HepG2 (cell line): Measurements from ENCODE around the gene GALNTL6. TPM values are rescaled to one million over a fixed set of nuclear protein-coding genes. Genes with fewer than 3 reads are reported as not detected.

Source experiments
- ATAC-seq: fragments of 200-7000 bp; cut with Tn5 transposase; 3 replicates; pipeline ENCODE4 v1.9.1; 2020; ENCODE audit warnings: mild to moderate bottlenecking, moderate library complexity
- BruUV-seq: library from RNA; stranded (reverse); fragments of 400-500 nt; replicated peaks from 2 replicates; lab custom pipeline; 2021; lab: Mats Ljungman, UMichigan
- CTCF ChIA-PET: fragments of 300-600 bp; formaldehyde crosslinking; extraction: SDS; loops from one replicate; lab custom pipeline; 2021; ENCODE audit warnings: low total read pairs, inconsistent platforms, low intra/inter-chr PET ratio; lab: Yijun Ruan, JAX
- POLR2A ChIA-PET: fragments of 350-600 bp; sonication (Branson Sonifier 250); formaldehyde crosslinking; loops from one replicate; lab custom pipeline; 2020; ENCODE audit warnings: antibody characterized with exemption, inconsistent platforms; lab: Yijun Ruan, JAX
- DNase-seq: peaks from one replicate; pipeline ENCODE4 v3.0.0-alpha.2; 2015; ENCODE audit warnings: low spot score
- FAIRE-seq: peaks from 3 replicates; lab custom pipeline; 2011; peaks lifted over from hg19 to GRCh38; lab: Jason Lieb, UNC
- H2AFZ ChIP-seq: one replicate; pipeline ENCODE4 v1.6.1; 2011; ENCODE audit warnings: low read length, inconsistent platforms
- H3K27ac ChIP-seq: fragments of 300-600 bp; 3 replicates; pipeline ENCODE4 v1.8.0; 2011; ENCODE audit warnings: mixed run types, mild to moderate bottlenecking, mixed read lengths, low read length, inconsistent platforms; ENCODE audit not compliant: insufficient read depth; ENCODE audit errors: extremely low read length
- H3K27me3 ChIP-seq, 2 experiments: fragments of 200-600 bp in 1 of 2; 2 replicates in 1 of 2; 3 replicates in 1 of 2; pipeline versions ENCODE4 v1.6.0 to v1.8.0; 2011; ENCODE audit warnings: low read length in 2 of 2, mild to moderate bottlenecking in 2 of 2, moderate library complexity in 2 of 2, inconsistent platforms in 1 of 2; ENCODE audit not compliant: insufficient read depth in 2 of 2, control insufficient read depth in 1 of 2
- H3K36me3 ChIP-seq, 2 experiments: fragments of 200-600 bp in 1 of 2; replicated peaks in 1 of 2; 2 replicates in 1 of 2; 3 replicates in 1 of 2; pipeline versions ENCODE4 v1.5.1 to v1.8.0; 2011; ENCODE audit warnings: low read length in 2 of 2, inconsistent platforms in 1 of 2; ENCODE audit not compliant: insufficient read depth in 2 of 2, control insufficient read depth in 1 of 2
- H3K4me1 ChIP-seq: 2 replicates; pipeline ENCODE4 v1.5.1; 2012; ENCODE audit warnings: low read length, inconsistent platforms; ENCODE audit not compliant: insufficient read depth
- H3K4me2 ChIP-seq: 2 replicates; pipeline ENCODE4 v1.6.0; 2011; ENCODE audit warnings: low read depth, low read length, inconsistent platforms
- H3K4me3 ChIP-seq, 3 experiments: fragments of 200-600 bp in 1 of 3; sonication (generic), shearing (Covaris generic) in 1 of 3; replicated peaks in 1 of 3; 2 replicates each; pipeline ENCODE4 v1.5.1; 2011 to 2016; ENCODE audit warnings: low read length in 3 of 3, inconsistent platforms in 2 of 3, low read depth in 2 of 3, mild to moderate bottlenecking in 2 of 3, control low read depth in 1 of 3, mixed read lengths in 1 of 3; ENCODE audit not compliant: insufficient read depth in 1 of 3
- H3K79me2 ChIP-seq: one replicate; pipeline ENCODE4 v1.6.1; 2011; ENCODE audit warnings: low read length, inconsistent platforms; ENCODE audit not compliant: insufficient read depth
- H3K9ac ChIP-seq: 2 replicates; pipeline ENCODE4 v1.6.0; 2011; ENCODE audit warnings: mild to moderate bottlenecking, low read depth, low read length, inconsistent platforms; ENCODE audit not compliant: insufficient read depth
- H3K9me3 ChIP-seq: 2 replicates; pipeline ENCODE4 v1.5.1; 2012; ENCODE audit warnings: mild to moderate bottlenecking, low read length
- H4K20me1 ChIP-seq: 2 replicates; pipeline ENCODE4 v1.6.0; 2011; ENCODE audit warnings: inconsistent platforms, mild to moderate bottlenecking, low read length, moderate library complexity; ENCODE audit not compliant: insufficient read depth
- ELF1 ChIP-seq: sonication (generic); formaldehyde crosslinking; IDR thresholded peaks from 2 replicates; pipeline ENCODE4 v1.4.0; 2020; ENCODE audit warnings: missing genetic modification reagents
- TBX3 ChIP-seq: fragments of 450-650 bp; IDR thresholded peaks from 2 replicates; pipeline ENCODE4 v1.6.1; 2017; ENCODE audit warnings: antibody characterized with exemption, mild to moderate bottlenecking, inconsistent platforms, borderline replicate concordance
- TOPORS ChIP-seq: sonication (generic); formaldehyde crosslinking; IDR thresholded peaks from 2 replicates; pipeline ENCODE4 v1.8.0; 2023; ENCODE audit warnings: mild to moderate bottlenecking, missing genetic modification reagents
- TSC22D2 ChIP-seq: sonication (generic); formaldehyde crosslinking; IDR thresholded peaks from 2 replicates; pipeline ENCODE4 v1.5.1; 2020; ENCODE audit warnings: missing genetic modification reagents, mild to moderate bottlenecking, borderline replicate concordance
- ZNF33A ChIP-seq: sonication (generic); formaldehyde crosslinking; IDR thresholded peaks from 2 replicates; pipeline ENCODE4 v1.5.1; 2020; ENCODE audit warnings: missing genetic modification reagents, mild to moderate bottlenecking, moderate library complexity, borderline replicate concordance
- ZNF564 ChIP-seq: sonication (generic); formaldehyde crosslinking; IDR thresholded peaks from 2 replicates; pipeline ENCODE4 v1.8.1; 2023; ENCODE audit warnings: mild to moderate bottlenecking, missing genetic modification reagents
- ZNF766 ChIP-seq: sonication (generic); formaldehyde crosslinking; IDR thresholded peaks from 2 replicates; pipeline ENCODE4 v1.5.0; 2020; ENCODE audit warnings: missing genetic modification reagents, borderline replicate concordance
- ZSCAN21 ChIP-seq: sonication (generic); formaldehyde crosslinking; IDR thresholded peaks from 2 replicates; pipeline ENCODE4 v1.8.0; 2022; ENCODE audit warnings: mild to moderate bottlenecking, missing genetic modification reagents, moderate library complexity, borderline replicate concordance
- WGBS: methylation state at CpG from one replicate; pipeline ENCODE4 v1.1.6; 2017; ENCODE audit warnings: low lambda C conversion rate; 5-methylcytosine and 5-hydroxymethylcytosine counted together
- in situ Hi-C: cut with HindIII; loops from 2 replicates; pipeline ENCODE4 v1.10.0; 2017; ENCODE audit warnings: low pct_unique_long_range_greater_than_20kb; ENCODE audit not compliant: extremely low pct_ligation_motif_present
- intact Hi-C: fragments of 100-400 bp; cut with micrococcal nuclease; formaldehyde crosslinking; loops from one replicate; pipeline ENCODE4 v1.10.0; 2022; ENCODE audit not compliant: unreplicated experiment
- polyA plus RNA-seq, 8 experiments: library from polyadenylated mRNA; depleted of rRNA in 3 of 8; stranded (reverse) in 7 of 8; unstranded in 1 of 8; fragments of >200 nt; fragmentation: Illumina TruSeq in 4 of 8; extraction: Trizol in 4 of 8; gene quantifications; 2 replicates each; pipeline versions ENCODE4 v1.2.1 to v1.2.3, GENCODE V29; 2011 to 2016; ENCODE audit warnings: low read depth in 4 of 8, missing spikeins in 1 of 8, mixed read lengths in 1 of 8; ENCODE audit not compliant: insufficient read depth in 1 of 8
- total RNA-seq, 5 experiments: library from RNA; depleted of rRNA; stranded (reverse); fragments of >200 nt; fragmentation: Illumina TruSeq; extraction: Trizol; gene quantifications; 2 replicates each; pipeline ENCODE4 v1.2.3, GENCODE V29; 2016; ENCODE audit warnings: low read depth in 1 of 5
- TF ChIP-seq, protein P1 (sequence below): sonication (generic); formaldehyde crosslinking; IDR thresholded peaks from 2 replicates; pipeline ENCODE4 v1.9.0; 2021; ENCODE audit warnings: missing genetic modification reagents, mild to moderate bottlenecking, borderline replicate concordance
- TF ChIP-seq, protein P2 (sequence below): sonication (generic); formaldehyde crosslinking; IDR thresholded peaks from 2 replicates; pipeline ENCODE4 v1.4.0; 2020; ENCODE audit warnings: missing genetic modification reagents
- TF ChIP-seq, protein P3 (sequence below): sonication (generic); formaldehyde crosslinking; IDR thresholded peaks from 2 replicates; pipeline ENCODE4 v1.8.0; 2022; ENCODE audit warnings: missing genetic modification reagents, mild to moderate bottlenecking, inconsistent platforms, borderline replicate concordance
- TF ChIP-seq, protein P4 (sequence below): sonication (generic); formaldehyde crosslinking; IDR thresholded peaks from 2 replicates; pipeline ENCODE4 v1.4.0; 2020; ENCODE audit warnings: missing genetic modification reagents

GALNTL6 gene
- total and polyA plus RNA-seq, 2 of the 13 experiments (the other 11 are each of a cell fraction or from before 2014, with no cell fraction given): not detected

DNA sequence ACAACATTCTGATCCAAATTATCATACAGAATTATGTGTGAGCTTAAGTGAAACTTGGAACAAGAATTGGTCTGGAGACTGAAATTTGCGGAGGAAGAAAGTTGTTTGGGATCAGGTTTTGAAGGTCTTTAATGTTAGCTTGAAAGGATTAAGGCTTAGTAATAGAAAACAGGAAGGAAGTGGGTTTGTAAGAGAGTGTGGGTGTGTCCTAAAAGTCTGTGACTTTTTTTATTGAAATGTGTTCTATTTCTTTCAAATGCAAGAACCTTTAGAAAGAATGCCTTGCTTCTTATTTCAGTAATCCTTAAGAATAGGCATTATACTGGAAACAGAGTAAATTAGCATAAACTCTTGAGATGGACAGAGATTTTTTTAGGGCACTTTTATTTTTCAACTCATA lies 198.0 kb downstream of the GALNTL6 start:
- Histone ChIP-seq H3K27me3 (no peaks in the 10 kb centered on the region), H3K4me3 (no peak overlapping the region), H3K9me3 (no peaks in the 10 kb centered on the region), H3K4me2 (no peak overlapping the region), H3K27ac (no peak overlapping the region), H3K79me2 (no peaks in the 10 kb centered on the region), H3K36me3 (no peaks in the 10 kb centered on the region), H2AFZ (no peak overlapping the region), H3K4me1 (no peaks in the 10 kb centered on the region), H4K20me1 (no peaks in the 10 kb centered on the region), H3K9ac (no peak overlapping the region)
- no peak for FAIRE-seq
- no peak for ATAC-seq
- POLR2A ChIA-PET: no interaction called here
- intact Hi-C loops: no loop called here
- DNase-seq: no peak
- in situ Hi-C loops: no loop called here
- 3% methylated on average over 1 of the region's 1 CpG for WGBS
- CTCF ChIA-PET: no interaction called here
- BruUV-seq: no TSS peak
- no peak for TF ChIP-seq ZSCAN21
- TF ChIP-seq, protein P1, sequence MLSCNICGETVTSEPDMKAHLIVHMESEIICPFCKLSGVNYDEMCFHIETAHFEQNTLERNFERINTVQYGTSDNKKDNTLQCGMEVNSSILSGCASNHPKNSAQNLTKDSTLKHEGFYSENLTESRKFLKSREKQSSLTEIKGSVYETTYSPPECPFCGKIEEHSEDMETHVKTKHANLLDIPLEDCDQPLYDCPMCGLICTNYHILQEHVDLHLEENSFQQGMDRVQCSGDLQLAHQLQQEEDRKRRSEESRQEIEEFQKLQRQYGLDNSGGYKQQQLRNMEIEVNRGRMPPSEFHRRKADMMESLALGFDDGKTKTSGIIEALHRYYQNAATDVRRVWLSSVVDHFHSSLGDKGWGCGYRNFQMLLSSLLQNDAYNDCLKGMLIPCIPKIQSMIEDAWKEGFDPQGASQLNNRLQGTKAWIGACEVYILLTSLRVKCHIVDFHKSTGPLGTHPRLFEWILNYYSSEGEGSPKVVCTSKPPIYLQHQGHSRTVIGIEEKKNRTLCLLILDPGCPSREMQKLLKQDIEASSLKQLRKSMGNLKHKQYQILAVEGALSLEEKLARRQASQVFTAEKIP: no peak
- TF ChIP-seq ELF1: no peak
- TF ChIP-seq ZNF766 (CRISPR knock-in tag): no peak
- no peak for TF ChIP-seq TSC22D2 (CRISPR knock-in tag)
- no peak for TF ChIP-seq ZNF33A (CRISPR knock-in tag)
- TF ChIP-seq, protein P2, sequence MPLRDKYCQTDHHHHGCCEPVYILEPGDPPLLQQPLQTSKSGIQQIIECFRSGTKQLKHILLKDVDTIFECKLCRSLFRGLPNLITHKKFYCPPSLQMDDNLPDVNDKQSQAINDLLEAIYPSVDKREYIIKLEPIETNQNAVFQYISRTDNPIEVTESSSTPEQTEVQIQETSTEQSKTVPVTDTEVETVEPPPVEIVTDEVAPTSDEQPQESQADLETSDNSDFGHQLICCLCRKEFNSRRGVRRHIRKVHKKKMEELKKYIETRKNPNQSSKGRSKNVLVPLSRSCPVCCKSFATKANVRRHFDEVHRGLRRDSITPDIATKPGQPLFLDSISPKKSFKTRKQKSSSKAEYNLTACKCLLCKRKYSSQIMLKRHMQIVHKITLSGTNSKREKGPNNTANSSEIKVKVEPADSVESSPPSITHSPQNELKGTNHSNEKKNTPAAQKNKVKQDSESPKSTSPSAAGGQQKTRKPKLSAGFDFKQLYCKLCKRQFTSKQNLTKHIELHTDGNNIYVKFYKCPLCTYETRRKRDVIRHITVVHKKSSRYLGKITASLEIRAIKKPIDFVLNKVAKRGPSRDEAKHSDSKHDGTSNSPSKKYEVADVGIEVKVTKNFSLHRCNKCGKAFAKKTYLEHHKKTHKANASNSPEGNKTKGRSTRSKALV (CRISPR knock-in tag): no peak
- TF ChIP-seq, protein P3, sequence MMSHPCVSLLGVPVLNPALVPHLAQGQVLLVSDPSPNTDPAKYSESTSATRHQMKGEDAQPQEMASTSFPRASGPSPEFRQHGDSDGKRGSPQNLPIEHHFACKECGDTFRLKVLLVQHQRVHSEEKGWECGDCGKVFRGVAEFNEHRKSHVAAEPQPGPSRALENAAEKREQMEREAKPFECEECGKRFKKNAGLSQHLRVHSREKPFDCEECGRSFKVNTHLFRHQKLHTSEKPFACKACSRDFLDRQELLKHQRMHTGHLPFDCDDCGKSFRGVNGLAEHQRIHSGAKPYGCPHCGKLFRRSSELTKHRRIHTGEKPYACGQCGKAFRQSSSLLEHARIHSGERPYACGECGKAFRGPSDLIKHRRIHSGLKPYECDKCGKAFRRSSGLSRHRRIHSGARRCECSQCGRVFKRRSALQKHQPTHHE: no peak
- TF ChIP-seq TBX3: no peak
- no peak for TF ChIP-seq TOPORS
- no peak for TF ChIP-seq ZNF564 (CRISPR knock-in tag)
- TF ChIP-seq, protein P4, sequence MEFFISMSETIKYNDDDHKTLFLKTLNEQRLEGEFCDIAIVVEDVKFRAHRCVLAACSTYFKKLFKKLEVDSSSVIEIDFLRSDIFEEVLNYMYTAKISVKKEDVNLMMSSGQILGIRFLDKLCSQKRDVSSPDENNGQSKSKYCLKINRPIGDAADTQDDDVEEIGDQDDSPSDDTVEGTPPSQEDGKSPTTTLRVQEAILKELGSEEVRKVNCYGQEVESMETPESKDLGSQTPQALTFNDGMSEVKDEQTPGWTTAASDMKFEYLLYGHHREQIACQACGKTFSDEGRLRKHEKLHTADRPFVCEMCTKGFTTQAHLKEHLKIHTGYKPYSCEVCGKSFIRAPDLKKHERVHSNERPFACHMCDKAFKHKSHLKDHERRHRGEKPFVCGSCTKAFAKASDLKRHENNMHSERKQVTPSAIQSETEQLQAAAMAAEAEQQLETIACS (CRISPR knock-in tag): no peak
